Stimulated activated CD8-positive, alpha-beta memory T cell treated with anti-CD3 and anti-CD28 coated beads, Interleukin-12 subunit alpha, Interleukin-12 subunit beta, amount 100 ng/mL, for 1 hour (primary cell): ENCODE data around the gene MBLAC2.
A peak's percentile ranks its signal among the peaks of the same experiment; 100 is the strongest.

Experiments used
- DNase-seq: peaks from one replicate; pipeline ENCODE4 v3.0.0-alpha.2; 2020; ENCODE audit warnings: low read depth

Gene MBLAC2

GRCh38 chr5:90474235-90475107, at the start of gene MBLAC2, which contains the start of gene POLR3G:
Gene MBLAC2 (minus strand): TSS chr5:90474771. CDS start chr5:90474292, 479 bp downstream.
Gene POLR3G (plus strand): TSS chr5:90474864. CDS start chr5:90485568, 10,704 bp downstream.
- peak; percentile 89 for DNase-seq

DNA sequence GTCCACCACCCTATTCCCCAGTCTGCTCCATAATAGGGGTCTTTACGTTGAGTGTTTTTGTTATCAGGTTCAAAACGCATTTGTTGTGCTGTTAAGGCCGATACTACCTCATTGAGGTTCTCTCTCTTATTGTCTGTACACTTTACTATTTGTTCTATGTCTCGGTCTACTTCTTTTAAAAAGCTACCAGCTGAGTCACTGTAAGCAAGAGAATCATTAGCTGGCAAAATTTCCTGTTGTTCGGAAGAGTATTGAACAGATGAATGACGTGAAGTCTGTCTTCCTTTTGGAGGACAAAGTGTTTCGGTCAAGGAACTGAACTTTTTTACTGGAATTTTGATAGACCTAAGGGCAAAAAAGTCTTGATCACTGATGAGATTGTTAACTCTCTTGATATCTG, 44.5 kb upstream of the MBLAC2 start:
- DNase-seq = no peak

GRCh38 chr5:90518661-90519060, 44.1 kb upstream of the MBLAC2 start:
- no peak for DNase-seq

DNA sequence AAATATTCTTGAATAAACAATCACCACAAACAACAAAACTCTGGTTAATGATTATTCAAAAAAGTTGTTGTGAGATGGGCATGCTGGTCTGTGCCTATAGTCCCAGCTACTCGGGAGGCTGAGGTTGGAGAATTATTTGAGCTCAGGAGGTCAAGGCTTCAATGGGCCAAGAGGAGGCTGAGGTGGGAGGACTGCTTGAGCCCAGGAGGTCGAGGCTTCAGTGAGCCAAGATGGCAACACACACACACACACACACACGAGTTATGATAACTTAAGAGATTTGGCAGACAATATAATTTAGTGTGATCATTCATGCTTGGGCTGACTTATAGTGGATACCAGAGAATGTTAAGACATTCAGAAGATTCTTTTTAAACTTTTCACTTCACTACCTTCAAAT, 39.9 kb upstream of the MBLAC2 start:
- DNase-seq = no peak

- no peak for DNase-seq
Observed at GRCh38 chr5:90510438-90510837, 35.9 kb upstream of the MBLAC2 start.

GRCh38 chr5:90506221-90506620, 31.6 kb upstream of the MBLAC2 start:
- DNase-seq = no peak

GRCh38 chr5:90504743-90505142, 30.2 kb upstream of the MBLAC2 start:
- DNase-seq = no peak

DNA sequence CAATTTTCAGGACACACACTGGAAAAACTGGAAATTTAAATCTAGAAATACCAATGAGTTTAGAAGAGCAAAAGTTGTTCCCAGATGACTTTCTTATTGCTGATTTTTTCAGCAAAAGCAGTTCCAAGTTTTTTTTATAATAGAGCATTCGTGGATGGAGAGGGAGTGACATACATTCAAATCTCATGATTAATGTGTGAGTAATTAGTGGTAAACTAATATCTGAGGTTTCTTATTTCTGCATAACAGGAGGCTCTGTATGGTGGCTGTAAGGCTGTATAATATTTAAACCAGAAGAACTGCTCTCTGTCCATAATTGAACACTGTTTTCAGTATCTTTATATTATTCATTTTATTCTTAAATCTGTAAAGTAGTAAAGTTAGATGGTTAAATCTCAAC, 29.0 kb upstream of the MBLAC2 start:
- DNase-seq = no peak

GRCh38 chr5:90495146-90495545, 20.6 kb upstream of the MBLAC2 start:
- no peak for DNase-seq

- no peak for DNase-seq
Observed at GRCh38 chr5:90494043-90494442, 19.5 kb upstream of the MBLAC2 start.

GRCh38 chr5:90488791-90489190, 14.2 kb upstream of the MBLAC2 start:
- DNase-seq = no peak

GRCh38 chr5:90484540-90484939, 10.0 kb upstream of the MBLAC2 start:
- no peak for DNase-seq

GRCh38 chr5:90483206-90483605, 8.6 kb upstream of the MBLAC2 start:
- no peak for DNase-seq

GRCh38 chr5:90480699-90481098, 6.1 kb upstream of the MBLAC2 start:
- DNase-seq = no peak

DNA sequence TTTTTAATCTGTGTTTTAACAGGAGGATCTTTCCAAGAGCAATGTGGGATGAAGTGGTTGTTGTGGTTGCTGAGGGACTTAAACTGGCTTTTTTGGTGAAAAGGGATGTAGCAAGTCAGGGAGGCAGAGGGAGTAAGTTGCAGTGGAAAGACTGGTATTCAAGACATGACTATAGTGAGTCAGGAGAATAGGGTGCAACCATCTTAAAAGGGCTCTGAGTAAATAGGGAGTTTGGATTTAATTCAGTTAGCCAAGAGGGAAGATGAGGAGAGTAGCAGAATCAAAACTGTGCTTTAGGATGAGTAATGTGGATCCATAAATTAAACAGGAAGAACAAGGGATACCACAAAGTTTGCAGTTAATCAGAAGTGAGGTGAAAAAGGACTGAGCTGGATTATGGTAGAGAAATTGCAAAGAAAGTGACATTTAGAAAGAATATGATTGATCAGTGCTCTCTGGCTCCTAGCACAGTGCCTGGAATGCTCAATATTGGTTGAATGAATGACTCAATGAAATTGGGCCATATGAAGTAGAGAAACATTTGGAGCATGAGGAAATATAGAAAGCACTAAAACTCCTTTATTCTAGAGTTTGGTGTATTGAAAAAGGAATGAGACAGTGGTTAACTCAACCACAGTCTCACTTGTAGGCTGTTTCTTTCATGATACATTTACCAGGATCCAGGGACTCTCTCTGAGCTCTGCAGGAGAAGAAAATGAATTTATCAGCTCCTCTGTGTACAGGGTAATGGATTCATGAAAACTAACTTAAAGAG, 5.2 kb upstream of the MBLAC2 start:
- DNase-seq = no peak

GRCh38 chr5:90477621-90478215, 3.1 kb upstream of the MBLAC2 start:
- no peak for DNase-seq

DNA sequence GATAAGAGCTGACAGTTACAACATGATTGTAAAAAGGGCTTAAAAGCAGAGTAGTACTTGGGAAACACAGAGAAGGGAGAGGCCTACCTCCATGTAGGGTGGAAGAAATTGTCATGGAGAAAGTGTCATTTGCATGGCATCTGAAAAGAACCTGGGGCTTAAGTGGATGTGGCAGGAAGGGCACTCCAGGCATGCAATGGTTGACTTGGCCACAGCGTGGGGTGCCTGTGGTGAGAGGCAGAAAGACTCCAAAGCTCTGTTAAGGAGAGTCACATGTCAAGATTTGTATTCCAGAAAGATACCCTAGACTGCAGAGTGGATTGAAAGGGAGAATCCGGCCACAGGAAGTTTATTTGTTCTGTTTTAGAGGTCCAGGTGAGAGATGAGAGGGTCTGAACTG, 2.5 kb upstream of the MBLAC2 start:
- DNase-seq = no peak

DNA sequence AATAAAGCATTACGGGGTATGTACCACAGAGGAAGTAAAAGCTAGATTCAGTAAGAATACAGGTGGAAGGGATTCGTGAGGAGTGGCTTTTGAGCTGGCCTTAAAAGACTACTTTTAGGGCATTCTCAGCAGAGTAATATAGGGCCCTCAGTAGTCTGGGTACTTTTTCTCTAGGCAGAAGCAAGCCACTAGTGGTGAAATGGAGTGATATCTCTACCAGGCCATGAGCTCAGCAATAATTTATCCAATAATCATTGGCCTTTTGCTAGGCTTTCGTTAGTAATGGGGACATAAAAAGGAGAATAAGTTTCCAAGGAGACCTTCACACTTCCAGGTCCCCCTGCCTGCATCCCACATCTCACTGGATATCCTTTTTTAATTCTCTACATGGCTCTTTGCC, 1.8 kb upstream of the MBLAC2 start:
- no peak for DNase-seq

DNA sequence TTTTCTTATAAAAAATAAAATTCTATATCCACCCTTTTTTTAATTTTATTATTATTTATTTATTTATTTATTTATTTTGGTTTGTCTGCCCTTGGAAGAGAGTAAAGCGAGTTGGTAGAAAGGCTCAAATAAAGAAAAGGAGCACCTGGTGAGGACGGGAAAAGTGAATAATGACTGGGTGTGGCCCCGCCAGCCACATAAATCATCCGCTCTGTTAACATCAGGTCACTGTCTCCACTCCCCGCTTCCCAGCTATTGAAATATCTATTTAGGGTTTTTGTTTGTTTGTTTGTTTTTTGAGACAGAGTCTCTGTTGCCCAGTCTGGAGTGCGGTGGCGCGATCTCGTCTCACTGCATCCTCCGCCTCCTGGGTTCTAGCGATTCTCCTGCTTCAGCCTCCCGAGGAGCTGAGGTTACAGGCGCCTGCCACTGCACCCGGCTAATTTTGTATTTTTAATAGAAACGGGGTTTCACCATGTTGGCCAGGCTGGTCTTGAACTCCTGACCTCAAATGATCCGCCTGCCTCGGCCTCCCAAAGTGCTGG, 937 bp upstream of the MBLAC2 start:
- no peak for DNase-seq

DNA sequence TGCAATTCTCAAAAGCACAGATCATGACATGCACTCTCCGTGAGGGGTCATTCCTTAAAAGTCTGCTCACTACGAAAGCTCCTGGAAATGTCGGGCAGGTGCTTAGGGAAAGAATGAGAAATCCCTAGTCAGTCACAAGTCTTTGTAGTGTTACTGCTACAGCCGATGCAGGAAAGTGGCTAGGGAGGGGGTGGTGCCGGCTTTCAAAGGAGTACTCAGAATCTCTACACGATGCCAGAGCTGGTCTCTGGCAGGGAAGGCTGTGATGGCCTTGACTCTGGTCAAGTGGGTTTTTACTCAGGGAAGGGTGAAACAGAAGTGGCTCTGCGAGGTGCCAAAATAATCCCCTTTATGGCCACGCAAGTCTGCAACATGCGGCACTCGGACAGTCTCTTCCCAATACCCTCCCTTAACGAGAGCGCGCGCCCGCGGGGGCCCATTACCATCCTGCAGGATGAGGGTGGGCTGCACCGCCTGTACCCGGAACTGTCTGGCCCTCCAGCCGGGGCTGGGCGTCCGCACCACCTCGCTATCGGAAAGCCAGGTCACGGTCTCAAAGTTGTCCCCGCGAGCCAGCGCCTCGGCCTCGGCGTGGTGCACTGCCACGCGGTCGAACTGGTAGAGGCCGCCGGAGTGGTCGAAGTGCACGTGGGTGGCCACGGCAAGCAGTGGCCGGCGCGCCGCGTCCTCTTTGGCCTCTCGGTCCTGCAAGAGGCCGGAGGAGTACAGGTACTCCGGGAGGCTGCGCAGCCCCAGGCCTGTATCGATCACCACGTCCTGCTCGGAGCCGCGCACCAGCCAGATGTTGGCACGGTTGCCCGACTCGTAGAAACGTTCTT, 956 bp downstream of the MBLAC2 start:
- DNase-seq = no peak

DNA sequence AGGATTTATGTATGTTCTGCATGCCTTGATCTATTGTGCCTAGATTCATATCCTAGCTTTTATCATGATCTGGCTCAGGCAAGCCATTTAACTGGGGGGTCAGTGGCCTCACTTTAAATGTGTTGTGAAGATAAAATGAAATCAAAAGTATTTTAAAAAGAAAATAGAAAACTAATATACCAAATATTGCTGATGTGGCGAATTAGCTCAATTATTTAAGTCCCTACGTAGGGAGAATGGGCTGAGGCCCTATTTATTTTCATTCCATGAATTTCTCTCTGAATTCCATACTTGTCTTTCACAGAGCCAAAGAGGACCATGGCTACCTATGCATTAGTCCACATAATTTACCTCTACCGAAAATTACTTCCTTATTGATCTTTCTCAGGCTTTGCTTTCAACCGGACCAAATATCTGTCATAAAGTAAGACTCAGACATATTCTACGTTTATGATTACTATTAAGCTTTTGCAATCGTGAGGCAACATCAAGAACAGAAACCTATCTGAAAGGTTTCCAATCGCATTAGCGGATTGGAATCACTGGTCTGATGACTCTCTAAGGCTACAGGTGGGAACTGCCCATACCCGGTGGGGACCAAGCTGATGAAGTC, 1.7 kb downstream of the MBLAC2 start:
- DNase-seq = no peak
